GM19099 (cell line): ENCODE results near the gene MCC.

ENCODE experiments used
- POLR2A ChIP-seq: IDR thresholded peaks from 3 replicates; pipeline ENCODE4 v1.6.1; 2011; ENCODE audit warnings: low read depth; ENCODE audit not compliant: insufficient read length; ENCODE audit errors: extremely low read depth

Gene MCC

GRCh38 chr5:113189291-113189690 is 299.0 kb downstream of the MCC start:
- TF ChIP-seq POLR2A = no peak

- TF ChIP-seq POLR2A = no peak
These were observed 299.8 kb downstream of the MCC start for GRCh38 chr5:113188436-113188835.

- no peak for TF ChIP-seq POLR2A
These were observed 300.3 kb downstream of the MCC start for GRCh38 chr5:113187906-113188305.

- no peak for TF ChIP-seq POLR2A
These were observed 302.2 kb downstream of the MCC start for GRCh38 chr5:113186061-113186460.

GRCh38 chr5:113183694-113184093 is 304.6 kb downstream of the MCC start:
- no peak for TF ChIP-seq POLR2A

GRCh38 chr5:113182658-113183344 is 305.5 kb downstream of the MCC start:
- no peak for TF ChIP-seq POLR2A

GRCh38 chr5:113181853-113182490 is 306.3 kb downstream of the MCC start:
- no peak for TF ChIP-seq POLR2A

GRCh38 chr5:113181409-113181808 is 306.8 kb downstream of the MCC start:
- TF ChIP-seq POLR2A = no peak

GRCh38 chr5:113179156-113179555 is 309.1 kb downstream of the MCC start:
- no peak for TF ChIP-seq POLR2A

GRCh38 chr5:113178073-113178779 is 310.0 kb downstream of the MCC start:
- TF ChIP-seq POLR2A = no peak

- no peak for TF ChIP-seq POLR2A
These were observed 311.0 kb downstream of the MCC start for GRCh38 chr5:113177225-113177624.

GRCh38 chr5:113176734-113177133 is 311.5 kb downstream of the MCC start:
- no peak for TF ChIP-seq POLR2A

- TF ChIP-seq POLR2A = no peak
These were observed 312.1 kb downstream of the MCC start for GRCh38 chr5:113176196-113176595.

- TF ChIP-seq POLR2A = no peak
These were observed 315.9 kb downstream of the MCC start for GRCh38 chr5:113172231-113172826.

GRCh38 chr5:113171520-113171919 is 316.7 kb downstream of the MCC start:
- TF ChIP-seq POLR2A = no peak
